Measurements from ENCODE around the gene SCT. TPM values are rescaled to one million over a fixed set of nuclear protein-coding genes. Genes with fewer than 3 reads are reported as not detected.

SCT gene
- total and polyA plus RNA-seq, 2 of the 4 experiments (the other 2 are of a cell fraction), result not detected

DNA sequence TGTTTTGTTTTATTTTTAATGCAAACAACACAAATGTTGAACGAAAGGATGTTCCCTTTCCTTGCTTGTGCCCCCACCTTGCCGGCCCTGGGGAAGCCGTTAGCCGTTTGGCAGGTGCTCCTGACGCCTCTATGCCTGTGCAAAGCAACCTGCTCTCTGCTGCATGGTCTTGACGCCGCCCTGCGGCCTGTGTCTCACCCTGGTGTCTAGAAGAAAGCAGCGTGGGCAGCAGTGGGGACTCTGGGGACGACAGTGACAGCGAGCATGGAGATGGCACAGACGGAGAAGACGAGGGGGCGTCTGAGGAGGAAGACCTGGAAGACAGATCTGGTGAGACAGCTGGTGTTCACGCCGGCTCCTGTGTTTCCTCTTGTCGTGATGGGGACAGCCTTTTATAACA lies 45.2 kb downstream of the SCT start:
- no peak overlapping the region for H2BK15ac ChIP-seq (ENCODE audit: low read depth, low read length)
- BruUV-seq (replicated peaks), result no TSS peak
- peaks cover 14 to 62% of the 10 kb centered on the region in 2 experiments for H3K79me1 ChIP-seq (ENCODE audit: low read depth in 1 of 2, low read length in 2 of 2)
- ATAC-seq (ENCODE audit: low read depth), result no peak
- dilution Hi-C loops (cut with HindIII; ENCODE audit: low sequenced_read_pairs, unreplicated experiment), result no loop called here
- H3K27me3 ChIP-seq (ENCODE audit: control insufficient read depth, insufficient read depth, low read length), result no peaks in the 10 kb centered on the region
- H4K20me1 ChIP-seq (ENCODE audit: insufficient read depth, low read length), result peaks cover 83% of the 10 kb centered on the region
- no peak overlapping the region for H3K4me3 ChIP-seq (ENCODE audit: insufficient read depth, low read depth, low read length)
- H4K8ac ChIP-seq (ENCODE audit: low read depth in 2 of 2, low read length in 2 of 2), result no peak overlapping the region
- no peak overlapping the region for H2BK20ac ChIP-seq (ENCODE audit: low read depth, low read length)
- H3K9ac ChIP-seq (ENCODE audit: low read depth, low read length), result no peak overlapping the region
- H3K14ac ChIP-seq (replicated peaks; ENCODE audit: low read depth, low read length), result no peak overlapping the region
- no peak overlapping the region for H2BK120ac ChIP-seq (ENCODE audit: low read depth, low read length)
- H3K18ac ChIP-seq (ENCODE audit: low read depth, low read length), result no peak overlapping the region
- no peak overlapping the region for H3K4ac ChIP-seq (ENCODE audit: low read depth, low read length)
- H3K9me3 ChIP-seq (ENCODE audit: control insufficient read depth, insufficient read depth, low read length), result no peaks in the 10 kb centered on the region
- H3K23ac ChIP-seq (ENCODE audit: low read depth, low read length), result no peak overlapping the region
- no peak for DNase-seq
- H2AK5ac ChIP-seq (ENCODE audit: low read depth, low read length), result no peak overlapping the region
- H2AFZ ChIP-seq (replicated peaks; ENCODE audit: low read length, poor library complexity), result no peak overlapping the region
- H3K36me3 ChIP-seq (ENCODE audit: control insufficient read depth, insufficient read depth, low read length), result peaks cover 28% of the 10 kb centered on the region
- no peak overlapping the region for H2AK9ac ChIP-seq (replicated peaks; ENCODE audit: low read depth, low read length, poor library complexity)
- H4K91ac ChIP-seq (ENCODE audit: insufficient read depth, low read depth, low read length), result no peak overlapping the region
- POLR2A ChIA-PET (ENCODE audit: unreplicated experiment), result no interaction called here
- H2BK5ac ChIP-seq (ENCODE audit: low read depth, low read length, poor library complexity, severe bottlenecking), result no peak overlapping the region
- peaks cover 12% of the 10 kb centered on the region for H3K4me1 ChIP-seq (ENCODE audit: control insufficient read depth, insufficient read depth, low read length)
- intact Hi-C loops (cut with micrococcal nuclease), result no loop called here
- CTCF ChIA-PET, result no interaction called here
- no peak overlapping the region for H3K56ac ChIP-seq (ENCODE audit: extremely low read depth, insufficient read depth, low read length)
- TF ChIP-seq POLR2A (IDR thresholded peaks at IDR 0.05; ENCODE audit: low read depth, low read length) (no peak), RCOR1 (IDR thresholded peaks at IDR 0.05; ENCODE audit: insufficient replicate concordance, low read length) (no peak), MAFK (IDR thresholded peaks at IDR 0.05; ENCODE audit: low read depth, low read length) (no peak), CEBPB (IDR thresholded peaks at IDR 0.05; ENCODE audit: low read depth, low read length) (no peak), RFX5 (IDR thresholded peaks at IDR 0.05; ENCODE audit: low read depth, low read length) (no peak), RAD21 (IDR thresholded peaks at IDR 0.05; ENCODE audit: low read length) (no peak), MAZ (IDR thresholded peaks at IDR 0.05; ENCODE audit: borderline replicate concordance, low read depth, low read length) (no peak), FOS (IDR thresholded peaks at IDR 0.05; ENCODE audit: low read depth, low read length) (no peak), NFE2L2 (IDR thresholded peaks at IDR 0.05; ENCODE audit: low read depth, low read length) (no peak), MXI1 (IDR thresholded peaks at IDR 0.05; ENCODE audit: borderline replicate concordance, low read depth, low read length) (no peak), BHLHE40 (IDR thresholded peaks at IDR 0.05; ENCODE audit: low read depth, low read length) (no peak), CHD1 (IDR thresholded peaks at IDR 0.05; ENCODE audit: low read depth, low read length) (no peak), SMC3 (IDR thresholded peaks at IDR 0.05; ENCODE audit: low read depth, low read length) (no peak)
- TF ChIP-seq, protein P1, sequence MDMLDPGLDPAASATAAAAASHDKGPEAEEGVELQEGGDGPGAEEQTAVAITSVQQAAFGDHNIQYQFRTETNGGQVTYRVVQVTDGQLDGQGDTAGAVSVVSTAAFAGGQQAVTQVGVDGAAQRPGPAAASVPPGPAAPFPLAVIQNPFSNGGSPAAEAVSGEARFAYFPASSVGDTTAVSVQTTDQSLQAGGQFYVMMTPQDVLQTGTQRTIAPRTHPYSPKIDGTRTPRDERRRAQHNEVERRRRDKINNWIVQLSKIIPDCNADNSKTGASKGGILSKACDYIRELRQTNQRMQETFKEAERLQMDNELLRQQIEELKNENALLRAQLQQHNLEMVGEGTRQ (IDR thresholded peaks at IDR 0.05; ENCODE audit: low read depth, low read length), result no peak
- TF ChIP-seq, protein P2, sequence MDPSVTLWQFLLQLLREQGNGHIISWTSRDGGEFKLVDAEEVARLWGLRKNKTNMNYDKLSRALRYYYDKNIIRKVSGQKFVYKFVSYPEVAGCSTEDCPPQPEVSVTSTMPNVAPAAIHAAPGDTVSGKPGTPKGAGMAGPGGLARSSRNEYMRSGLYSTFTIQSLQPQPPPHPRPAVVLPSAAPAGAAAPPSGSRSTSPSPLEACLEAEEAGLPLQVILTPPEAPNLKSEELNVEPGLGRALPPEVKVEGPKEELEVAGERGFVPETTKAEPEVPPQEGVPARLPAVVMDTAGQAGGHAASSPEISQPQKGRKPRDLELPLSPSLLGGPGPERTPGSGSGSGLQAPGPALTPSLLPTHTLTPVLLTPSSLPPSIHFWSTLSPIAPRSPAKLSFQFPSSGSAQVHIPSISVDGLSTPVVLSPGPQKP (IDR thresholded peaks at IDR 0.05; ENCODE audit: borderline replicate concordance, low read depth, low read length), result no peak
- TF ChIP-seq, protein P3, sequence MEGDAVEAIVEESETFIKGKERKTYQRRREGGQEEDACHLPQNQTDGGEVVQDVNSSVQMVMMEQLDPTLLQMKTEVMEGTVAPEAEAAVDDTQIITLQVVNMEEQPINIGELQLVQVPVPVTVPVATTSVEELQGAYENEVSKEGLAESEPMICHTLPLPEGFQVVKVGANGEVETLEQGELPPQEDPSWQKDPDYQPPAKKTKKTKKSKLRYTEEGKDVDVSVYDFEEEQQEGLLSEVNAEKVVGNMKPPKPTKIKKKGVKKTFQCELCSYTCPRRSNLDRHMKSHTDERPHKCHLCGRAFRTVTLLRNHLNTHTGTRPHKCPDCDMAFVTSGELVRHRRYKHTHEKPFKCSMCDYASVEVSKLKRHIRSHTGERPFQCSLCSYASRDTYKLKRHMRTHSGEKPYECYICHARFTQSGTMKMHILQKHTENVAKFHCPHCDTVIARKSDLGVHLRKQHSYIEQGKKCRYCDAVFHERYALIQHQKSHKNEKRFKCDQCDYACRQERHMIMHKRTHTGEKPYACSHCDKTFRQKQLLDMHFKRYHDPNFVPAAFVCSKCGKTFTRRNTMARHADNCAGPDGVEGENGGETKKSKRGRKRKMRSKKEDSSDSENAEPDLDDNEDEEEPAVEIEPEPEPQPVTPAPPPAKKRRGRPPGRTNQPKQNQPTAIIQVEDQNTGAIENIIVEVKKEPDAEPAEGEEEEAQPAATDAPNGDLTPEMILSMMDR (conservative IDR thresholded peaks at IDR 0.05; ENCODE audit: low read depth, low read length), result no peak
- no peak overlapping the region for H4K5ac ChIP-seq (ENCODE audit: low read depth, low read length)
- whole genome bisulfite sequencing, 2 experiments (ENCODE audit: extremely low coverage in 2 of 2, insufficient read length in 1 of 2), result 95% methylated on average over 9 of the region's 17 CpGs; no CpG with 5 or more reads in 1 of the 2 experiments
- peaks cover 27% of the 10 kb centered on the region for H3K9me1 ChIP-seq (ENCODE audit: insufficient read depth, low read length)
- H3K27ac ChIP-seq (ENCODE audit: insufficient read depth, low read length), result no peak overlapping the region
- no peak overlapping the region for H3K4me2 ChIP-seq (ENCODE audit: low read depth, low read length)
- in situ Hi-C loops (cut with MboI; ENCODE audit: low sequenced_read_pairs), result no loop called here

All from IMR-90 (cell line).